H1 (cell line): ENCODE results near the gene IRF5. TPM values are rescaled to one million over a fixed set of nuclear protein-coding genes. Genes with fewer than 3 reads are reported as not detected.

Experiments used
- CTCF ChIA-PET: fragments of 300-600 bp; sonication (Branson Sonifier 250); formaldehyde crosslinking; loops from one replicate; lab custom pipeline; 2021; ENCODE audit not compliant: partially characterized antibody; lab: Charles Lee
- POLR2A ChIA-PET: fragments of 300-600 bp; sonication (Branson Sonifier 250); formaldehyde crosslinking; loops from one replicate; lab custom pipeline; 2021; ENCODE audit warnings: inconsistent platforms; ENCODE audit not compliant: partially characterized antibody; lab: Charles Lee
- DNase-seq, 2 experiments: peaks; one replicate each; pipeline versions ENCODE4 v3.0.0 to v3.0.0-alpha.2; 2010 to 2022; ENCODE audit warnings: low spot score in 2 of 2, low read depth in 1 of 2, mixed read lengths in 1 of 2
- FAIRE-seq: peaks from 2 replicates; lab custom pipeline; 2011; peaks lifted over from hg19 to GRCh38; lab: Jason Lieb, UNC
- H2AFZ ChIP-seq: 2 replicates; pipeline ENCODE4 v1.8.1; 2012; ENCODE audit warnings: low read length, inconsistent platforms
- H2AK5ac ChIP-seq: 2 replicates; pipeline ENCODE4 v1.6.1; 2013; ENCODE audit warnings: low read depth, low read length
- H2BK120ac ChIP-seq: replicated peaks from 2 replicates; pipeline ENCODE3; 2013; ENCODE audit warnings: low read depth, low read length, inconsistent platforms
- H2BK12ac ChIP-seq: 2 replicates; pipeline ENCODE4 v1.6.1; 2013; ENCODE audit warnings: low read depth, low read length
- H2BK15ac ChIP-seq: 2 replicates; pipeline ENCODE4 v1.6.1; 2013; ENCODE audit warnings: low read length
- H2BK20ac ChIP-seq: 2 replicates; pipeline ENCODE4 v1.6.1; 2013; ENCODE audit warnings: low read length
- H2BK5ac ChIP-seq: 2 replicates; pipeline ENCODE4 v1.6.1; 2013; ENCODE audit warnings: low read depth, low read length
- H3K14ac ChIP-seq: 2 replicates; pipeline ENCODE4 v1.6.1; 2013; ENCODE audit warnings: inconsistent platforms; ENCODE audit not compliant: insufficient read length
- H3K18ac ChIP-seq: 2 replicates; pipeline ENCODE4 v1.6.1; 2013; ENCODE audit warnings: low read length; ENCODE audit errors: extremely low read depth
- H3K23ac ChIP-seq: 2 replicates; pipeline ENCODE4 v1.6.1; 2013; ENCODE audit warnings: inconsistent platforms; ENCODE audit not compliant: insufficient read length
- H3K23me2 ChIP-seq: 2 replicates; pipeline ENCODE4 v1.6.1; 2013; ENCODE audit warnings: low read depth, low read length
- H3K27ac ChIP-seq: 2 replicates; pipeline ENCODE4 v1.6.1; 2011; ENCODE audit warnings: low read depth, low read length, inconsistent platforms
- H3K27me3 ChIP-seq, 4 experiments: replicated peaks in 1 of 4; 1 replicate in 1 of 4; 2 replicates in 3 of 4; pipeline versions ENCODE4 v1.6.1 to v1.8.1; 2011 to 2013; ENCODE audit warnings: low read length in 3 of 4, mild to moderate bottlenecking in 3 of 4, inconsistent platforms in 2 of 4, mixed read lengths in 2 of 4, moderate library complexity in 1 of 4; ENCODE audit not compliant: control insufficient read depth in 3 of 4, insufficient read depth in 3 of 4; ENCODE audit errors: extremely low read depth in 1 of 4
- H3K36me3 ChIP-seq, 4 experiments: 2 replicates each; pipeline versions ENCODE4 v1.6.1 to v1.8.1; 2011 to 2013; ENCODE audit warnings: mild to moderate bottlenecking in 4 of 4, low read length in 3 of 4, moderate library complexity in 2 of 4, control low read depth in 1 of 4, inconsistent platforms in 1 of 4; ENCODE audit not compliant: insufficient read depth in 4 of 4, control insufficient read depth in 2 of 4
- H3K4ac ChIP-seq: replicated peaks from 2 replicates; pipeline ENCODE3; 2013; ENCODE audit warnings: low read length, low read depth, mixed read lengths, inconsistent platforms; ENCODE audit not compliant: insufficient read length
- H3K4me1 ChIP-seq, 4 experiments: replicated peaks in 1 of 4; 1 replicate in 1 of 4; 2 replicates in 3 of 4; pipeline versions ENCODE4 v1.6.1 to v1.8.1; 2011 to 2013; ENCODE audit warnings: low read length in 3 of 4, inconsistent platforms in 2 of 4, mixed read lengths in 1 of 4; ENCODE audit not compliant: insufficient read depth in 4 of 4, control insufficient read depth in 3 of 4
- H3K4me2 ChIP-seq, 2 experiments: 2 replicates each; pipeline versions ENCODE4 v1.6.1 to v1.8.1; 2011 to 2013; ENCODE audit warnings: low read depth in 2 of 2, low read length in 2 of 2, control low read depth in 1 of 2, inconsistent platforms in 1 of 2, mild to moderate bottlenecking in 1 of 2; ENCODE audit not compliant: insufficient read depth in 1 of 2
- H3K4me3 ChIP-seq, 4 experiments: fragments of 200-600, 300-600 bp in 1 of 4; sonication (generic), shearing (Covaris generic), sonication (Bioruptor Twin) in 1 of 4; 2 replicates each; pipeline versions ENCODE4 v1.5.1 to v1.8.1; 2011 to 2016; ENCODE audit warnings: low read length in 4 of 4, low read depth in 3 of 4, control low read depth in 2 of 4, inconsistent platforms in 2 of 4, mild to moderate bottlenecking in 2 of 4, mixed read lengths in 1 of 4, moderate library complexity in 1 of 4; ENCODE audit not compliant: insufficient read depth in 2 of 4; ENCODE audit errors: extremely low read depth in 1 of 4
- H3K56ac ChIP-seq: replicated peaks from 2 replicates; pipeline ENCODE3; 2013; ENCODE audit warnings: low read depth, mild to moderate bottlenecking, mixed read lengths, low read length, inconsistent platforms; ENCODE audit not compliant: insufficient read length
- H3K79me1 ChIP-seq: 2 replicates; pipeline ENCODE4 v1.6.1; 2013; ENCODE audit warnings: low read depth, low read length, control low read depth
- H3K79me2 ChIP-seq, 2 experiments: 2 replicates each; pipeline versions ENCODE4 v1.6.1 to v1.8.1; 2012 to 2013; ENCODE audit warnings: low read length in 2 of 2, mild to moderate bottlenecking in 2 of 2, inconsistent platforms in 1 of 2; ENCODE audit not compliant: insufficient read depth in 2 of 2, control insufficient read depth in 1 of 2
- H3K9ac ChIP-seq, 4 experiments: replicated peaks in 1 of 4; 1 replicate in 1 of 4; 2 replicates in 3 of 4; pipeline versions ENCODE4 v1.6.1 to v1.8.1; 2011 to 2013; ENCODE audit warnings: low read depth in 3 of 4, low read length in 3 of 4, control low read depth in 2 of 4, mild to moderate bottlenecking in 2 of 4, moderate library complexity in 2 of 4, inconsistent platforms in 1 of 4; ENCODE audit errors: extremely low read depth in 1 of 4
- H3K9me3 ChIP-seq, 2 experiments: 2 replicates each; pipeline versions ENCODE4 v1.6.1 to v1.8.1; 2012 to 2013; ENCODE audit warnings: mild to moderate bottlenecking in 2 of 2, moderate library complexity in 2 of 2, control low read depth in 1 of 2, inconsistent platforms in 1 of 2, low read depth in 1 of 2, low read length in 1 of 2, mixed read lengths in 1 of 2; ENCODE audit not compliant: insufficient read depth in 2 of 2
- H4K20me1 ChIP-seq, 2 experiments: replicated peaks in 1 of 2; 2 replicates each; pipeline versions ENCODE3 to v1.8.1; 2011 to 2013; ENCODE audit warnings: inconsistent platforms in 2 of 2, low read length in 2 of 2, mild to moderate bottlenecking in 1 of 2; ENCODE audit not compliant: insufficient read depth in 2 of 2, control insufficient read depth in 1 of 2
- H4K5ac ChIP-seq: 2 replicates; pipeline ENCODE4 v1.6.1; 2013; ENCODE audit warnings: low read length, low read depth, mixed read lengths, inconsistent platforms; ENCODE audit not compliant: insufficient read length
- H4K8ac ChIP-seq: 2 replicates; pipeline ENCODE4 v1.8.0; 2013; ENCODE audit warnings: mild to moderate bottlenecking, moderate library complexity, low read length, inconsistent platforms; ENCODE audit not compliant: insufficient read depth; ENCODE audit errors: extremely low read depth
- H4K91ac ChIP-seq: replicated peaks from 2 replicates; pipeline ENCODE3; 2013; ENCODE audit warnings: low read length, mixed read lengths, inconsistent platforms; ENCODE audit not compliant: insufficient read length
- E2F6 ChIP-seq: IDR thresholded peaks from 2 replicates; pipeline ENCODE4 v1.6.1; 2012; ENCODE audit warnings: inconsistent platforms
- EGR1 ChIP-seq: IDR thresholded peaks from 2 replicates; pipeline ENCODE4 v1.6.1; 2011; ENCODE audit warnings: low read depth, low read length, borderline replicate concordance
- EZH2 ChIP-seq: fragments of 200-600 bp; sonication (generic); IDR thresholded peaks from 2 replicates; pipeline ENCODE4 v1.7.1; 2012; ENCODE audit warnings: low read depth, mild to moderate bottlenecking, moderate library complexity, low read length, inconsistent platforms; ENCODE audit not compliant: severe bottlenecking
- FOSL1 ChIP-seq: IDR thresholded peaks from 2 replicates; pipeline ENCODE4 v1.6.1; 2011; ENCODE audit warnings: mild to moderate bottlenecking, low read depth, low read length, moderate library complexity; ENCODE audit not compliant: insufficient read depth
- JUN ChIP-seq: IDR thresholded peaks from 2 replicates; pipeline ENCODE4 v1.6.1; 2011; ENCODE audit warnings: low read depth, mild to moderate bottlenecking, improper control_type of control experiment, low read length
- NRF1 ChIP-seq: IDR thresholded peaks from 2 replicates; pipeline ENCODE4 v1.6.1; 2011; ENCODE audit warnings: mild to moderate bottlenecking, low read depth, low read length, improper control_type of control experiment
- POU5F1 ChIP-seq: IDR thresholded peaks from 2 replicates; pipeline ENCODE4 v1.6.1; 2011; ENCODE audit warnings: low read depth, mild to moderate bottlenecking, low read length, moderate library complexity
- RAD21 ChIP-seq, 2 experiments: IDR thresholded peaks in 1 of 2; conservative IDR thresholded peaks in 1 of 2; 2 replicates each; pipeline ENCODE4 v1.6.1; 2011; ENCODE audit warnings: low read depth in 2 of 2, low read length in 2 of 2, improper control_type of control experiment in 1 of 2, inconsistent platforms in 1 of 2, mild to moderate bottlenecking in 1 of 2, moderate library complexity in 1 of 2
- RFX5 ChIP-seq: IDR thresholded peaks from 2 replicates; pipeline ENCODE4 v1.6.1; 2011; ENCODE audit warnings: low read depth, low read length, improper control_type of control experiment, borderline replicate concordance
- RNF2 ChIP-seq: fragments of 200-900, 300-1000 bp; sonication (generic); IDR thresholded peaks from 2 replicates; pipeline ENCODE4 v1.7.1; 2016; ENCODE audit warnings: borderline replicate concordance, low read depth, mild to moderate bottlenecking, antibody characterized with exemption, low read length; ENCODE audit not compliant: poor library complexity, severe bottlenecking; ENCODE audit errors: missing control alignments
- SIRT6 ChIP-seq: IDR thresholded peaks from one replicate; pipeline ENCODE4 v1.7.1; 2012; ENCODE audit warnings: low read length, inconsistent platforms
- TAF7 ChIP-seq: optimal IDR thresholded peaks from 2 replicates; pipeline ENCODE3; 2011; ENCODE audit warnings: low read depth, mild to moderate bottlenecking, inconsistent platforms, low read length, moderate library complexity, borderline replicate concordance
- WGBS, 2 experiments: shearing (Covaris generic) in 1 of 2; methylation state at CpG; one replicate each; pipeline versions ENCODE4 v1.1.6 to v1.1.7; 2013 to 2015; ENCODE audit warnings: low lambda C conversion rate in 2 of 2, mixed read lengths in 2 of 2, inconsistent platforms in 1 of 2, low coverage in 1 of 2, missing lambda C conversion rate in 1 of 2; ENCODE audit not compliant: insufficient replicate concordance in 2 of 2, insufficient coverage in 1 of 2, insufficient read length in 1 of 2; ENCODE audit errors: extremely low coverage in 1 of 2, missing lambda C conversion rate in 1 of 2; 5-methylcytosine and 5-hydroxymethylcytosine counted together
- polyA plus RNA-seq, 7 experiments: library from polyadenylated mRNA; depleted of rRNA in 3 of 7; stranded (reverse) in 5 of 7; unstranded in 2 of 7; fragments of >200 nt in 5 of 7; fragments of 200-250 nt in 2 of 7; gene quantifications; 1 replicate in 5 of 7; 2 replicates in 1 of 7; 4 replicates in 1 of 7; pipeline versions ENCODE4 v1.2.1 to v1.2.3, GENCODE V29; 2011 to 2013; ENCODE audit warnings: missing spikeins in 2 of 7, mixed read lengths in 2 of 7
- total RNA-seq: library from RNA; stranded (reverse); fragmentation: NEBNext Ultra II Directional; extraction: Animal tissue kit (Norgen Biotek cat#: 25700); gene quantifications from 2 replicates; pipeline ENCODE4 v1.2.1, GENCODE V29; 2021

Gene IRF5
- total and polyA plus RNA-seq, 2 of the 8 experiments (the other 6 are each of a cell fraction or from before 2014, with no cell fraction given), result 0.28 to 1.1 TPM

- POLR2A ChIA-PET, result interaction anchor here (1.4 kb wide), 1 partner anchor 34 kb away, joined by 3 read pairs; no protein-coding TSS in a partner anchor
- Histone ChIP-seq H3K4me3 (no peak overlapping the region), H4K8ac (no peak overlapping the region), H2BK5ac (no peak overlapping the region)
- DNase-seq, result no peak
- TF ChIP-seq FOSL1 (no peak), NRF1 (no peak), RAD21 (IDR thresholded peaks at IDR 0.05 in 1 of 2, conservative IDR thresholded peaks at IDR 0.05 in 1 of 2; ENCODE audit: low read depth in 2 of 2, low read length in 2 of 2) (no peak), RFX5 (no peak), EGR1 (no peak), EZH2 (no peak), JUN (no peak), E2F6 (no peak), RNF2 (no peak), SIRT6 (no peak), POU5F1 (no peak), TAF7 (no peak)
- TF ChIP-seq, all 59 proteins: peak for 0
- no peak overlapping the region for H3K56ac ChIP-seq
- no peak overlapping the region for H2AK5ac ChIP-seq
- H3K14ac ChIP-seq, result no peak overlapping the region
- no peak overlapping the region for H2BK120ac ChIP-seq
- H3K4ac ChIP-seq, result no peak overlapping the region
- no peak overlapping the region for H4K91ac ChIP-seq
- no peak overlapping the region for H4K5ac ChIP-seq
- H3K27ac ChIP-seq, result no peak overlapping the region
- WGBS, 2 experiments, result 91% methylated on average over 2 of the region's 2 CpGs; no CpG with 5 or more reads in 1 of the 2 experiments
- no peak overlapping the region for H3K4me2 ChIP-seq
- H2BK15ac ChIP-seq, result no peak overlapping the region
- H2BK12ac ChIP-seq, result no peak overlapping the region
- no peaks in the 10 kb centered on the region for H3K79me2 ChIP-seq
- no peak overlapping the region for H2BK20ac ChIP-seq
- H3K27me3 ChIP-seq, result no peaks in the 10 kb centered on the region
- no peak for FAIRE-seq
- peaks cover 0 to 3% (median 1%) of the 10 kb centered on the region in 4 experiments; a peak in 2 of 7 replicates for H3K4me1 ChIP-seq
- no peaks in the 10 kb centered on the region for H3K79me1 ChIP-seq
- H3K36me3 ChIP-seq, result peaks cover 18 to 88% (median 46%) of the 10 kb centered on the region in 4 experiments
- H3K18ac ChIP-seq, result no peak overlapping the region
- H4K20me1 ChIP-seq, result no peaks in the 10 kb centered on the region
- no peak overlapping the region for H2AFZ ChIP-seq
- no peak overlapping the region for H3K9ac ChIP-seq
- H3K23me2 ChIP-seq, result no peaks in the 10 kb centered on the region
- CTCF ChIA-PET, result no interaction called here
- no peak overlapping the region for H3K23ac ChIP-seq
- no peaks in the 10 kb centered on the region for H3K9me3 ChIP-seq
Observed at GRCh38 chr7:128982105-128982504, 44.4 kb downstream of the IRF5 start.
